ENCODE results near the gene RCBTB1.

DNA sequence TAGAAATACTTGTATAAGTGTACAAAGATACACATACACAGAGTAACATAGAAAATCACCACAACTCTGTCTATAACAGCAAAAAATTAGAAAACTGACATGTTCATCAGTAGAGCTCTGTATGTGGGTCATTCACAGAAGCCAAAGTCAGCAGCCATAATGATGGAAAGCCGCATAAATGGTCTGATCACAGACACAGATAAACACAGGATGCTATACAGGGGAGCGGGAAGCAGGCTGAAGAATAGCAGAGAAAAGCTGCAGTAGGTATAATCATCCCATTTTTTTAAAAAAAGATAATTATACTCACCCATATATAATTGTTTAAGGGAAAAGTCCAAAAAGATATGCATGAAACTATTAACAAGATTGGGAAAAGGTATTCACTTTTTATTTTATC, 31.5 kb downstream of the RCBTB1 start:
- TF ChIP-seq EP300 (IDR thresholded peaks at IDR 0.05; ENCODE audit: borderline replicate concordance in 1 of 2, low read depth in 1 of 2, low read length in 1 of 2) (no peak), NFIC (IDR thresholded peaks at IDR 0.05; ENCODE audit: borderline replicate concordance) (no peak), CHD2 (IDR thresholded peaks at IDR 0.05; ENCODE audit: low read length, partially characterized antibody) (no peak), EZH2phosphoT487 (IDR thresholded peaks at IDR 0.05; ENCODE audit: borderline replicate concordance, low read depth) (no peak), YY1 (IDR thresholded peaks at IDR 0.05; ENCODE audit: low read depth) (no peak), POLR2AphosphoS5 (IDR thresholded peaks at IDR 0.05; ENCODE audit: low read depth, low read length) (no peak), NRF1 (IDR thresholded peaks at IDR 0.05; ENCODE audit: low read depth, low read length) (no peak), IRF3 (IDR thresholded peaks at IDR 0.05; ENCODE audit: low read depth, low read length) (no peak), JUND (IDR thresholded peaks at IDR 0.05) (no peak), REST (IDR thresholded peaks at IDR 0.05; ENCODE audit: low read depth, low read length) (no peak), RCOR1 (IDR thresholded peaks at IDR 0.05; ENCODE audit: low read length) (no peak)
- TF ChIP-seq, protein P1, sequence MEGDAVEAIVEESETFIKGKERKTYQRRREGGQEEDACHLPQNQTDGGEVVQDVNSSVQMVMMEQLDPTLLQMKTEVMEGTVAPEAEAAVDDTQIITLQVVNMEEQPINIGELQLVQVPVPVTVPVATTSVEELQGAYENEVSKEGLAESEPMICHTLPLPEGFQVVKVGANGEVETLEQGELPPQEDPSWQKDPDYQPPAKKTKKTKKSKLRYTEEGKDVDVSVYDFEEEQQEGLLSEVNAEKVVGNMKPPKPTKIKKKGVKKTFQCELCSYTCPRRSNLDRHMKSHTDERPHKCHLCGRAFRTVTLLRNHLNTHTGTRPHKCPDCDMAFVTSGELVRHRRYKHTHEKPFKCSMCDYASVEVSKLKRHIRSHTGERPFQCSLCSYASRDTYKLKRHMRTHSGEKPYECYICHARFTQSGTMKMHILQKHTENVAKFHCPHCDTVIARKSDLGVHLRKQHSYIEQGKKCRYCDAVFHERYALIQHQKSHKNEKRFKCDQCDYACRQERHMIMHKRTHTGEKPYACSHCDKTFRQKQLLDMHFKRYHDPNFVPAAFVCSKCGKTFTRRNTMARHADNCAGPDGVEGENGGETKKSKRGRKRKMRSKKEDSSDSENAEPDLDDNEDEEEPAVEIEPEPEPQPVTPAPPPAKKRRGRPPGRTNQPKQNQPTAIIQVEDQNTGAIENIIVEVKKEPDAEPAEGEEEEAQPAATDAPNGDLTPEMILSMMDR (IDR thresholded peaks at IDR 0.05): no peak
- TF ChIP-seq, protein P2, sequence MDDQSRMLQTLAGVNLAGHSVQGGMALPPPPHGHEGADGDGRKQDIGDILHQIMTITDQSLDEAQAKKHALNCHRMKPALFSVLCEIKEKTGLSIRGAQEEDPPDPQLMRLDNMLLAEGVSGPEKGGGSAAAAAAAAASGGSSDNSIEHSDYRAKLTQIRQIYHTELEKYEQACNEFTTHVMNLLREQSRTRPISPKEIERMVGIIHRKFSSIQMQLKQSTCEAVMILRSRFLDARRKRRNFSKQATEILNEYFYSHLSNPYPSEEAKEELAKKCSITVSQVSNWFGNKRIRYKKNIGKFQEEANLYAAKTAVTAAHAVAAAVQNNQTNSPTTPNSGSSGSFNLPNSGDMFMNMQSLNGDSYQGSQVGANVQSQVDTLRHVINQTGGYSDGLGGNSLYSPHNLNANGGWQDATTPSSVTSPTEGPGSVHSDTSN (IDR thresholded peaks at IDR 0.05): no peak
- TF ChIP-seq, protein P3, sequence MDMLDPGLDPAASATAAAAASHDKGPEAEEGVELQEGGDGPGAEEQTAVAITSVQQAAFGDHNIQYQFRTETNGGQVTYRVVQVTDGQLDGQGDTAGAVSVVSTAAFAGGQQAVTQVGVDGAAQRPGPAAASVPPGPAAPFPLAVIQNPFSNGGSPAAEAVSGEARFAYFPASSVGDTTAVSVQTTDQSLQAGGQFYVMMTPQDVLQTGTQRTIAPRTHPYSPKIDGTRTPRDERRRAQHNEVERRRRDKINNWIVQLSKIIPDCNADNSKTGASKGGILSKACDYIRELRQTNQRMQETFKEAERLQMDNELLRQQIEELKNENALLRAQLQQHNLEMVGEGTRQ (IDR thresholded peaks at IDR 0.05; ENCODE audit: borderline replicate concordance, low read depth, low read length): no peak
